Ovary (tissue), 3 donors: ENCODE measurements around the gene FBXO30.

Experiments used
- CTCF ChIP-seq, 3 donors: fragments of 450-650 bp in 2 of 3; fragments of 200-600 bp in 1 of 3; IDR thresholded peaks; one replicate each; pipeline versions ENCODE4 v1.5.1 to v1.8.0; 2016 to 2022; ENCODE audit warnings: antibody characterized with exemption in 3 of 3, mild to moderate bottlenecking in 1 of 3
- EP300 ChIP-seq: sonication (generic); formaldehyde crosslinking; IDR thresholded peaks from one replicate; pipeline ENCODE4 v1.6.1; 2017; ENCODE audit warnings: antibody characterized with exemption
- donor health status: DM: no; HTN: no; CAD: no.

GRCh38 chr6:145842693-145843546, 28.3 kb upstream of the FBXO30 start:
- TF ChIP-seq CTCF (IDR thresholded peaks at IDR 0.05) (no peak), EP300 (no peak)
